ENCODE data around the gene ATP5F1B. TPM values are rescaled to one million over a fixed set of nuclear protein-coding genes. Genes with fewer than 3 reads are reported as not detected.

The ATP5F1B gene
- polyA plus RNA-seq, 1 donor from 2014 or later, result 727 TPM

DNA sequence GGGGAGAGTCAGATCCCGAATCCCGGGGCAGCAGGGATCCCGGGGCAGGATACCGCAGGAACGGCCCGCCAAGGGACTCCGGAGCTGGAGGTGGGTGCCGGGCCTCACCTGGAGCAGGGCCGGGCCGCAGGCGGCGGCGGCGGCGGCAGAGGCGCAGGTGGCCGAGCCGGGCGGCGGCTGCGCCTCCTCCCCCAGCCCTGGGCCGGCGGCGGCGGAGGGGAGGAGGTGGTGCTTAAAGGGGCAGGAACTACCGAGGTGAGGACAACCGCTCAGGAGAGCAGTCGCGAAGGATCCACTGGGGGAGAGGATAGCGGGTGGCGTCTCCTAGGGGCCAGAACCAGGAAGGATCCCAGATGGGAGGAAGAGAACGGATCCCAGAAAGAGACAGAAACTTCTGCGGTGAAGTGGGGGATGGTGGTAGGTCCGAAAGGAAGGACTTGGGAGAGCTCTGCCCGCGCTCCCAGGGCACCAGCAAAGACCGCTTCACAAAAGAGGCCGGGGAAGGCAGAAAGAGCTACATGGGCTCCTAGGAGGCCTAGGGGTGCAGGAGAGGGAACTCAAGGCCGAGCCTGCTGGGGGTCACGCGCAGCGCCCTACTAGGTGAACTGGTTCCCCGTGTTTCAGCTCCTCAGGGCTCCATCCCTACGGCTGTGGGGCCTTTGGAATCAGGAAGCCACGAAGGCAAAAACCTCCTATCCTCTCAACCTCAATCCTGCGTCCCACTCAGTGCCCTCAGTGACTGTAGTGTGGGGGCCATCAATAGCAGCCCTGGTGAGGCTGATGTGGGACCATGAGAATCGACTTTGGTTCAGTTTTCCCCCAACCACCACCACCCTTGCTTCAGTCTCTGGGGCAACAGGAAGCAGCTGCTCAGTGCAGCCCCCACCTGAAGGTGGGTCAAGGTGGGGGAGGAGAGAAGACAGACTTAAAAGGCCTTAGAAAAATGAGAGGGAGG, 10.7 kb downstream of the ATP5F1B start:
- H3K4me1 Mint-ChIP-seq, result peaks cover 38 to 53% (median 48%) of the 10 kb centered on the region in 3 donors
- H3K4me3 Mint-ChIP-seq, result peak overlapping the region; percentile 88 to 99 (median 95)
- peaks cover 5% of the 10 kb centered on the region for H3K36me3 Mint-ChIP-seq
- peaks cover 1% of the 10 kb centered on the region for H3K27me3 Mint-ChIP-seq
- H3K9me3 Mint-ChIP-seq, result no peaks in the 10 kb centered on the region
- peak overlapping the region; percentile 96 to 99 (median 98) for H3K27ac Mint-ChIP-seq

DNA sequence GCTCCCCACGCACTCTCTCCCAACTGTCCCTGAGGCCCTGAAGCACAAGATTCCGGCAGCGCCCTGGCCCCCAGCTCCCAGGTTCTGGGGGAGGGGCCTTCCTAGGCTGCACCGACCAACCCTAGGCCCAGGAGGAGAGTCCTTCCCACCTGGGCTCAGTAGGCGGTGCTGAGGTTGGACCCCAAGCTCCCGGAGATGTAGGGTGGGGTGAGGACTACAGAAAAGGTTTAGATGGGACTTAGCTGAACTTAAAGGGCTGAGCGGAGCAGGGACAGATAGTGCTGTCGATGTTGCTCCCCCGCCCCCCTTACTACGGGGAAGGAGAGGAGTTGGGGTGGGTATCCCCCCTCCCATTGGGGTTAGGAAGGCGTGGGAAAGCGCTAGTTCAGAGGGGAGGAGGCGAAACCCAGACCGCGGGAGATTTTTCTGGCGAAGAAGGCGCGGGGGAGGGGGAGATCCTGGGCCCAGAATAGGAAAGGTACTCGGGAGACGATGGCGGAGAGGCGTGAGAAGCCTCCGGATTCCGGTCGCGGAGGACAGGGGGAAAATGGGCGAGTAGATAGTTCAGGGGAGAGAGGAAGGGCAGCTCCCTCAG, 11.4 kb downstream of the ATP5F1B start:
- Mint-ChIP-seq H3K27me3 (peaks cover 1% of the 10 kb centered on the region), H3K9me3 (no peaks in the 10 kb centered on the region), H3K4me1 (peaks cover 38 to 50% (median 48%) of the 10 kb centered on the region in 3 donors), H3K27ac (peak overlapping the region; percentile 94 to 99 (median 96)), H3K36me3 (peaks cover 4% of the 10 kb centered on the region), H3K4me3 (peak overlapping the region; percentile 88 to 99 (median 95))

DNA sequence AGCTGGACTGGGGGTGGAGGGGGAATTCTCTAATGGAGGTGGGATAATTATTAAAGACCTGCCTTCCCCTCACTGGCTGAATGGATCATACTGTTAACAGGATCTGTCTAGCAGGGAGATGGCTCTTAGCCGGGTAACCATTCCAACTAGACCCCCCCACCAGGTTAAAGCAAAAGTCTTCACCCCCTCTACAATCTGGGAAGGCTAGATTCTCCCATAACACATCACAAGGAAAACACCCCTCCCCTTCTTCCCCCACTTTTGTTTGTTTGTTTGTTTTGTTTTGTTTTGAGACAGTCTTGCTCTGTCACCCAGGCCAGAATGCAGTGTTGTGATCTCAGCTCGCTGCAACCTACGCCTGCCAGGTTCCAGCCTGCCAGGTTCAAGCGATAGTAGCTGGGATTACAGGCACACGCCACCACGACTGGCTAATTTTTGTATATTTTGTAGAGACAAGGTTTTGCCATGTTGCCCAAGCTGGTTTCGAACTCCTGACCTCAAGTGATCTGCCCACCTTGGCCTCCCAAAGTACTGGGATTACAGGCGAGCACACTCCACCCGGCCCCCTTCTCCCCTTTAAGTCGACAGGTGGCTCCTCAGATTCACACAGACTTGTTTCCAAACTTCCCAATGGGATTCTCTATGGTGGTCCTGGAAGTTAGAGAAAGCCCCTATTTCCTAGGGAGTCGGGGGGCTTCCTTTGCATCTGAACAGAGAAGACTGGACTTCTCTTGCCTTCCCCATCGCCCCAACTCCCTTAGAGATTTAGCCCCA, 12.1 kb downstream of the ATP5F1B start:
- Mint-ChIP-seq H3K27me3 (peaks cover 1% of the 10 kb centered on the region), H3K36me3 (peaks cover 4% of the 10 kb centered on the region), H3K4me3 (peak overlapping the region; percentile 88 to 99 (median 95)), H3K9me3 (no peaks in the 10 kb centered on the region), H3K4me1 (peaks cover 43 to 55% (median 49%) of the 10 kb centered on the region in 3 donors), H3K27ac (peak overlapping the region in 2 of 3 donors; percentile 96 to 99)

DNA sequence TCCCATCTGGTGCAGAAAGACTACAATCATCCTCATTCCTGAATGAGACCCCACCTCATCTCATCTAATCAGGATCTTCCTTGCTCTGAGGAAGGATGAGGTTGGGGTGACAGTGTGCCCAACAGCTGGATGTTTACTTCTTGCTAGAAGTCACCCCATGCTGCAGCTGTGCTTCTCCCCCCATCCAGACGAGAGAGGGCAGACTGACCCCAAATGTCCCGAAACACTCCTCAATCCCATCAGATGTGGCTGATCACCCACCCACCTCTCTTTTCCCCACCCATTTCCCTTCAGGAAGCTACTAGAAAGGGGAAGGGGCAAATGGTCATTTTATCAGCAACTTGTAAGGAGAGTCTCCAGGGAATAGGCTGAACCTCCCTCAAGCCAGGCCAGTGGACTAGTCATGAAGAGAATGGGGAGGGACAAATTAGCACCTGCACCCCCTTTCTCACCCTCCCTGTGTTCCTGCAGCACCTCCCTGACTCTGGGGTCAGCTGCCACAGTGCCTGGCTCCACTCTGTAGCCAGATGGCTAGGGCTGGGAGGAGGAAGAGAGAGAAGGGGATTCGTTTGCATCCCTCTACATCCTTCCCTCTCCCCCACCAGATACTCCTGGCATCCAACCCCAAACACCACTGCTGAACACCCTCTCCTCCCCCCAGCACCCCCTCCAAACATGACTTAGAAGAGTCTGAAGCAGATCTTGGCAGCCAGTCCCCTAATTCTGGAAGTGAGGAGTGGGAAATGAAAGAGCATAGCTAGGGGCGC, 12.9 kb downstream of the ATP5F1B start:
- H3K27me3 Mint-ChIP-seq, result peaks cover 1% of the 10 kb centered on the region
- no peaks in the 10 kb centered on the region for H3K9me3 Mint-ChIP-seq
- H3K36me3 Mint-ChIP-seq, result peaks cover 2% of the 10 kb centered on the region
- H3K27ac Mint-ChIP-seq, result peak overlapping the region; percentile 83 to 99 (median 96)
- peak overlapping the region; percentile 88 to 99 (median 90) for H3K4me3 Mint-ChIP-seq
- H3K4me1 Mint-ChIP-seq, result peaks cover 50 to 61% (median 54%) of the 10 kb centered on the region in 3 donors

DNA sequence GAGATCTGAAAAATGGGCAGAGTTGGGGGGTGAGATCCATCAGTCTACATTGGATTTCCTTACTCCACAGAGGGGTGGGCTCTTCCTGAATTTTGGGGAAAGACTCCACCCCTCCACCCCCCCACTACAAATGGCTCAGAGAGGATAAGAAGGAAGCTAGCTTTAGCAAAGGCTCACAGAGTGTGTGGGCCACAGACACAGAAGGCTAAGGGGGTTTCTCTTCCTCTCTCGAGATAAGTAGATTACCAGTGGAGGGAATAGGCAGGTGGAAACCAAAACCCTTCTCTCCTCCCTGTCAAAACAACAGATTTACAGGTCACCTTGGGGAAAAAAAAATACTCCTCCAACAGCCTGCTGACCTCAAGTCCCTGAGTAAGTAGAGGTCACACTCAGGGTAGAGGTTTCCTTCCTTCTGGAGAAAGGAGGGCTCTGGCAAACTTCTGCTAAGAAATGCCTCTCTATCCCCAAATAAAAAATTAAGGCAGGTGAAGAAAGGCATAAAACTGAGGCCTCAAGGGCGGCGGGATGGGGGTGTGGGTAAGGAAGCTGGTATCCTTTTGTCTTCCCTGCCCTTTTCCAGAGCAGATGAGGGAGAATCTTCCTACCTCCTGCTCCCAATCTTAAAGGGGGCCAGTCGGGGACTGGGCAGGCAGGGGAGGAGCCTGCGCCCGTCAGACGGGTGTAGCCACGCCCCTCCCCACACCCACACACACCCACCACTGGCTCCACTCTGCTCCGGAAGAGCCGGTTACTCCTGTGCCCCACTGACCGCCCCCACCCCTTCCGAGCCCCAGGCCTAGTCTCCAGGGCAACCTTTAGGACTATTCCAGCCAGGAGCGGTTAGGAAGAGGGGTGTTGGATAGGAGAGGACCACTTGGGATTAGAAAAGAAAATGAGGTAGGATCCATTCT, 13.7 kb downstream of the ATP5F1B start:
- peaks cover 2% of the 10 kb centered on the region for H3K36me3 Mint-ChIP-seq
- peaks cover 42 to 58% (median 47%) of the 10 kb centered on the region in 3 donors for H3K4me1 Mint-ChIP-seq

DNA sequence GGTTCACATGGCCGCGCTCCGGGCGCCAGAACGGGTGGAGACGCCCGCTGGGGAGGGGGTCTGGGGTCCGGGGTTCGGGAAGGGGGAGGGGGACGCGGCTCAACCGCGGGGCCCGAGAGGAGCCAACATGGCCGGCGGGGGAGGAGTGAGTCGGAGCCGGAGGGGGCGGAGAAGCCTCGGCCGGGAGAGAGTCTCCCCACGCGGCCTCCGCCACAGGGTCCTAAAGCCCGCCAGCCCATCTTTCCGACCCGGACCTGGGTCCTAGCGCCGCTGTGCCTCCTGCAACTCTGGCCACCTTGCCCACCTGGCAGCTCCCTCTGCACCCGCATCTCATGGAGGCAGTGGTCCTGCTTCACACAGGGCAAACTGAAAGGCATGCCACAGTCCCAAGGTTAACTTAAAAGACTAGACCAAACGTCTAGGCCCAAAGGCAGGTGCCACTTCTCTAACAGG, 15.6 kb downstream of the ATP5F1B start, which contains the start of gene BAZ2A:
BAZ2A (minus strand) TSS at position 147 of the 453 bp plus-strand sequence. CDS start 12,796 bp downstream, outside the sequence.
- H3K4me1 Mint-ChIP-seq, result peaks cover 45 to 65% (median 49%) of the 10 kb centered on the region in 3 donors
- H3K9me3 Mint-ChIP-seq, result no peaks in the 10 kb centered on the region
- H3K27ac Mint-ChIP-seq, result peak within 1 kb of the TSS; percentile 91 to 98 (median 96)
- H3K36me3 Mint-ChIP-seq, result peaks cover 3% of the 10 kb centered on the region
- H3K4me3 Mint-ChIP-seq, result peak within 1 kb of the TSS; percentile 88 to 97 (median 94)
- peaks cover 1% of the 10 kb centered on the region for H3K27me3 Mint-ChIP-seq

More for the DNA sequence above, 13.7 kb downstream of the ATP5F1B start:
- Mint-ChIP-seq H3K4me3 (peak overlapping the region; percentile 70 to 99 (median 88)), H3K27me3 (peaks cover 1% of the 10 kb centered on the region), H3K27ac (peak overlapping the region; percentile 83 to 99 (median 96)), H3K9me3 (no peaks in the 10 kb centered on the region)

DNA sequence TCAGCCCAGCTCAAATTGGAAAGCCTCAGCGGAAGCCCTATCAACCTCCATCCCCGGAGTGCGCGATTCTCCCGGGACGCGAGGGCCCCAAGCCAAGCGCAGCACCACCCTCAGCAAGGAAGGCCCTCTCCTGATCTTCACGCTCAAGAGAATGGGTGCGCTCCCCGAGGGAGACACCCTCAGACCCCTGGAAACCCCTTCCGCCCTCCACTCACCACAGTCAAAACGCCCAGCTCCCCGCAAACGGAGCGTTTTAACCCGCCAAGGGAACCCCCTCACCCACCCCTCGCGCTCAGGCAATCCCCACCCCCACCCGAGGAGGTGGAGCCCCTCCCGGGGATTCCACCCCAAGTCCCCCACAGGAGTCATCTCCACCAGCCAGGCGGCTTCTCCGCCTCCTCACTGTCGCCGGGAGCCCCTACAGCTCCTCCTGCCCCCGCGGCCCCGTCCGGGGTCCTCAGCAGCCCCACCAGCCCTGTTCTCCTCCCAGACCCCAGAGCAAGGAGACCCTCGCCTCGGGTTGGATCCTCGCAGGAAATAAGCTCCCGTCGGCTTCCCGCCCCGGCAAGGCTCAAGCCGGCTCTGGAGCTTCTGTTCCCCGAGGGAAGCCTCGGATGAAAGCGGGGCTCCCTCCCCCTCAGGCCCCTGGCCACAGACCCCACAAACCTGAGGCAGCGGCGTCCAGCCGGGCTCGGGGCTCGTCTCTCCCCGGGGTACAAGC, 16.2 kb downstream of the ATP5F1B start:
- H3K36me3 Mint-ChIP-seq, result peaks cover 3% of the 10 kb centered on the region

DNA sequence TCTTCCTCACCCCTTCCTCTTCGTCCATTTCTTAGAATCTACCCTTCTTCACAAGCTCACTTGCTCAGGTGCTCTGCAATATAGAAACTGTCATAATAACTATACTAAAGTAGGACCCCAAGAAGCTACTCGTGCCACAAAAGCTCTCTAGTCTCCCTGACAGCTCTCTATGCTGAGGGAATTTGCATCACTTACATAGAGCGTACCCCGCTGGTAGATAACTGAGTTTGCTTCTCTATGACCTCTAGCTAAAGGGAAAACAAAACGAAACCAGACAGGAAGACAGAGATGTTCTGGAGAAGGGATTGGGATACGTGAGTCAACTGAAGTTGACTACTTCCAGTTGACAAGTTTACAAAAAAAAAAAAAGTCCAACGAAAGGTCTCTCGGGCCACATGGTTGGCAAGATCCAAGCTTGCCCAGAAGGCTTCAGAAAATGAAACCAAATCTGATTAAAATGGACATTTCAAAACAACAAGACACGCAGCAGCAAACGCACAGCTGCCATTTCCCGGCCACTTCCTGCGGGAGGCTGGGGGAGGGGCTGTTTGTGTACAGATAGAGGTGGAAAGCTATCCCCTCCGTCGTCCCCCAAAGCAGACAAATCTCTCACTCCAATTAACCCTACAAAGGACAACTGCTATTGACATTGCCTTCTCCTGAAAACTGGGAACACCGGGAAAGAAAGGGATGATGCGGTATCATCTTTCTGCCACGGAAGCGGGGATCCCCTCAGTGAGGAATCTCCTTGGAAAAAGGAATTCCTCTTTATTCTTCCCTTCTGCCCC, 16.9 kb downstream of the ATP5F1B start:
- H3K4me1 Mint-ChIP-seq, result peaks cover 44 to 62% (median 54%) of the 10 kb centered on the region in 3 donors
- H3K9me3 Mint-ChIP-seq, result no peaks in the 10 kb centered on the region
- H3K4me3 Mint-ChIP-seq, result peak overlapping the region; percentile 88 to 97 (median 94)
- H3K27ac Mint-ChIP-seq, result peak overlapping the region; percentile 91 to 98 (median 94)
- peaks cover 1% of the 10 kb centered on the region for H3K27me3 Mint-ChIP-seq
- peaks cover 3% of the 10 kb centered on the region for H3K36me3 Mint-ChIP-seq

More for the DNA sequence above, 16.2 kb downstream of the ATP5F1B start:
- Mint-ChIP-seq H3K4me1 (peaks cover 45 to 62% (median 50%) of the 10 kb centered on the region in 3 donors), H3K27me3 (peaks cover 1% of the 10 kb centered on the region), H3K4me3 (peak overlapping the region; percentile 88 to 97 (median 94)), H3K9me3 (no peaks in the 10 kb centered on the region), H3K27ac (peak overlapping the region; percentile 91 to 98 (median 96))

DNA sequence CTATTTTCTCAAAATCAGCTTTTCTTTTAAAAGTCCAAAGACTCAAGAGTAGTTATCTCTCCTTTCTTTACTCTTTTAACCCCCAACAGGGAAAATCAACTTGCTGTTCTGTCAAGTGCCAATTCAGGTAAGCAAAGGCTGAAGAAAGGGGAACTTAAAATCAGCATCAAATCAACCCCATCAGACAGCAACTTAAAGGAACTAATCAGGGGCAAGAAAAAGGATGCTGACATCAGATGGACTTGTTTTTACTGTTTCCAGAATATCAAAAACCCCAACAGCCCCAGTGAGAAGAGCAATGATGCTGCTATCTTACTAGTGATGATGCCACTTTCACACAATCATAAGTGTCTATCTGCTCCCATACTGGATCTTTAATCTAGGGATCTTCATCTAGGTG, 19.1 kb downstream of the ATP5F1B start:
- H3K36me3 Mint-ChIP-seq, result peaks cover 3% of the 10 kb centered on the region
- peak overlapping the region; percentile 80 to 94 (median 93) for H3K27ac Mint-ChIP-seq
- H3K4me1 Mint-ChIP-seq, result peaks cover 45 to 57% (median 49%) of the 10 kb centered on the region in 3 donors
- peak overlapping the region in 3 of 4 donors; percentile 20 to 83 (median 57) for H3K4me3 Mint-ChIP-seq
- no peaks in the 10 kb centered on the region for H3K9me3 Mint-ChIP-seq
- no peaks in the 10 kb centered on the region for H3K27me3 Mint-ChIP-seq

DNA sequence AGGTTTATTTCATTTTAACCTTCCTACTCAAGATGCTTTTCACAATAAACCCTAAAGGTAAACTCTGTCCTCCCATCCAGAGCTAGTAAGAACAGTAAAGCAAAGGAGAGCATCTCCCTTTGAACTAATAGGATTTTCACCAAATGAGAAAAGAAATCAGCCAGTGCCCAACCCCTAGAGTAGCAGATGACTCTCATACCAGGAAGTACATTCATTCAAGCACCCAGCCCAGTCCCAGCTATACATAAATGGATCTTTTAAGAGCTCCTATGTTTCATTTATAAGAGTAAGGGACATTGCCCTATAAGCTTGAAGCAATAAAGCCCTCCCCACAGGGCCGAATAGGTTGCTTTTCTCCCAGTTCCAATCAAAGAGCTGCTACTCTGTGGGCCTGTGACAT, 23.2 kb downstream of the ATP5F1B start:
- Mint-ChIP-seq H3K36me3 (peaks cover 1% of the 10 kb centered on the region), H3K27ac (peak overlapping the region in 1 of 3 donors; percentile 71), H3K9me3 (no peaks in the 10 kb centered on the region), H3K27me3 (no peaks in the 10 kb centered on the region), H3K4me1 (peaks cover 40 to 46% (median 45%) of the 10 kb centered on the region in 3 donors), H3K4me3 (no peak overlapping the region)

DNA sequence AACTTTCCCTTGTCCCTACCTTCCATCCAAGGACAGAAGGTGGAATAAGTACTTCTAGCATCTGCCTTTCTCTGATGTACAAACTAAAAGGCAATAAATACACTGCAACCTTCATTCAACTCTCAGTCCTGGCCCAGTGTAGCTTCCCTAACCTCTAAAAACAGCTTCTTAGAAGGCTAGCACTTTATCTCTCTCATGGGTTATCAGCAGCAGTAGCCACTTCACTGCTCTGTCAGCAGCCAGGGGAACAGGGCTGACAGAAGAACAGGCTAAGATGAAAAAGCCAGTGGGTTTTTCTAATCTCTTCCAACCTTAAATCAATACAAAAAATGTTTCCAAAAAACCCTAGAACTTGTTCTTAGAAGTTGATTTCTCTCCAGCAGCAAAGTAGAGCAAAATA, 28.9 kb downstream of the ATP5F1B start:
- H3K27me3 Mint-ChIP-seq, result no peaks in the 10 kb centered on the region
- peak overlapping the region in 1 of 4 donors; percentile 69 for H3K4me3 Mint-ChIP-seq
- no peak overlapping the region for H3K27ac Mint-ChIP-seq
- peaks cover 11 to 20% (median 13%) of the 10 kb centered on the region in 3 donors for H3K4me1 Mint-ChIP-seq
- H3K36me3 Mint-ChIP-seq, result peaks cover 5% of the 10 kb centered on the region
- no peaks in the 10 kb centered on the region for H3K9me3 Mint-ChIP-seq

DNA sequence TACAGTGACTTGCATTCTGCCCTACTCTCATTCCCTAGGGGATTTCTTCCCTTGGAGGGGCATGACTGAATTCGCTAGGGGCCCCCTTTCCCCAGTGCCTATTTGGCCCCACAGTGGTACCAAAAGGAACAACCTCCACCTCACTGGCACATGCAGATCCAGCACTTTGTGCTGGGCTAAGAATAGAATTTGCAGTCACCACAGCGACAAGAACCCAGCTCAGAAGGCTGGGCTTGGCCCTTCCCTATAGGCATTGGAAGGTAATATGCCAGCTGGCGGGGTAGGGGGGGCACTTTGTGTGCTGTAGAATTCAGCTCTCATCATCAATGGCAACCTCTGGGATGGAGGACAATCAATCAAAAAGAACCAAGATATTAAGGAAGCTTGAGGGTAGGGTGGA, 29.5 kb downstream of the ATP5F1B start:
- H3K36me3 Mint-ChIP-seq, result peaks cover 8% of the 10 kb centered on the region
- H3K4me3 Mint-ChIP-seq, result no peak overlapping the region
- peaks cover 11 to 19% (median 15%) of the 10 kb centered on the region in 3 donors for H3K4me1 Mint-ChIP-seq
- no peaks in the 10 kb centered on the region for H3K9me3 Mint-ChIP-seq
- no peak overlapping the region for H3K27ac Mint-ChIP-seq
- H3K27me3 Mint-ChIP-seq, result no peaks in the 10 kb centered on the region

All from IgD-negative memory B cell (primary cell).